NCI-H774 (cell line): Measurements from ENCODE around the gene RNASE9.
"Not testable (repeated sequence)": the region's sequence is repeated elsewhere in the genome, so short reads cannot be mapped to it uniquely, and the experiment has no call there.

Source experiments
- DNase-seq: peaks from one replicate; lab custom pipeline; 2025; lab: John Stamatoyannopoulos, UW

Gene RNASE9

DNA sequence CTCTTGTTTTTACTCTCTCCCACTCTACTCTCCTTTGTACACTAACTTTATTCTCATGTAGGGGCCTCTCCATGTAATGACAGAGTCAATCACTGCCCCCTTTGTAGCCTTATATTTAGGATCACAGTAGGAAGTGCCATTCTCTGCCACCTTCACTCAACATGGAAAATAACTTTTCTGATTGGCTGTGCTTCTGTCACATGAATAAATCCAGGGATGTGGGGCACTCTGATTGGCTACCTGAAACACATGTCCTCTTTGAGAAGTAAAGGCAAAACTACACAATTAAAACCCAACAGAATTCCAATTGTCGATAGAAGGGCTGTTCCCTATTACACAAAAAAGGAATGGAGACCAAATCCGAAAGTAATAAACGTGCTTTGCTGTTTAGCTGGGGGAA is at the start of gene RNASE9:
Gene RNASE9, minus strand, starts transcription at position 87 of the 400 bp plus-strand sequence.
- DNase-seq, result no peak

DNA sequence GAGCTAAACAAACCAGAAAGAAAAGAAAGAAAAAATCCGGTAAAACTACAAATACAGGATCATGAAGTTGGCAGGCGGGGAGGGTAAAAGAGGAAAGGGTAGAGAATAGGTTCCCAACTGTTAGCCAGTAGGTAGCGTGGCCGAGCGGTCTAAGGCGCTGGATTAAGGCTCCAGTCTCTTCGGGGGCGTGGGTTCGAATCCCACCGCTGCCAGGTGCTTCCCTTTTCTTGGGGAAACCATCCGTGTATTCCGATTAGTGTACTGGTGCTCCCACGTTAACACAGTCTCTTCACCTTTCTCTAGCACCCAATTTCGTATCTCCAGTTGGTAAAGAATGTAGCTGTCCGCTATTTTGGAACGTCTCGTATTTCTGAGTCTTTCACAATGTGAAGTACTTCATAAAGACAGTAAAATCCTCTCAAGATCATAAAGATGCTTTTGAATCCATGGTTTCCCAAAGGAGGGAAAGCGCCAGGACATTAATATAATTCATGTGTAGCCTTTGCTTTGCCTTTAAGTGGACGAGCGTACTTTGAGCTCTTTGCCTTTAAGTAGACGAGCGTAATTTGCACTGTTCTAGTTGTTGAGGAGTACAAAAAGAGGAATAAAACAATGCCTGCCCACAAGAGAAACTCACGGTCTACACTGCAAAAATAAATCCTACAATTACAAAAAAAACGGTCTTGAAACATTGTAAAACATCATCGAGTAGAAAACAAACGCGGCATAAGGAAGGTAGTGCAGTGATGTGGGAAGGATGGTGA is 49.3 kb upstream of the RNASE9 start:
- DNase-seq, result peak; percentile 61

DNA sequence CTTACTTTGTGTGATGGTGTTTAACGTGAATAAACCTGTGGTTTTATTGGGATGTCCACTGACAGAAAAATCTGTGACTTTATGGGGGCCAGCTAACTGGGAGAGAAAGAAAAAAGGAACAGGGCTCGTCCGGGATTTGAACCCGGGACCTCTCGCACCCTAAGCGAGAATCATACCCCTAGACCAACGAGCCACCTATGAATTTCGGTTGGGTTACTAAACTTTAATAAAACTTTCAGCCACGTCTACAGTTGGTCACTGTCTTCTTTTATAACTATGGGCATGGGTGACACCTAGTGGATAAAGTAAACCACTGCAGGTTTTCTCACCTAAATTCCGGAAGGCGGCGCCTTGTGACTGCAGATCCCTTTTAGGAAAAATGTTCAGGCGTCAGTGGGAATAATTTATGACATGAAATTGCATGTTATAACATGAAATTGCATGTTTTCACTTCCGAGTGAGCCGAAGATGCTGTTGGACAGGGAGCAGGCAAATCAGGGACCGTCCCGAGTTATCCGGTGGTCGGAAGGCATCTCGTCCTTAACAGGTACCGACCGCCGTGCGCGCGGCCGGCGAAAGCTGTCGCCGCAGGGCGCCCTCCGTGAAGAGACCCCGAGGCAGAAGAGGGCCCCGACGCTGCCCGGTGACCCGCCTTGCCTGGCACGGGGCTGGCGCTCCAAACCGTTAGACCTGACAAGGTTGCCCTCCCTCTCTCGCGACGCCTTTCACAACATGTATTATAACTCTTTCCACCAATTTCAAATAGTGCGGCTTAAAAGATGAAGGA is 48.6 kb upstream of the RNASE9 start:
- peak; percentile 87 for DNase-seq

DNA sequence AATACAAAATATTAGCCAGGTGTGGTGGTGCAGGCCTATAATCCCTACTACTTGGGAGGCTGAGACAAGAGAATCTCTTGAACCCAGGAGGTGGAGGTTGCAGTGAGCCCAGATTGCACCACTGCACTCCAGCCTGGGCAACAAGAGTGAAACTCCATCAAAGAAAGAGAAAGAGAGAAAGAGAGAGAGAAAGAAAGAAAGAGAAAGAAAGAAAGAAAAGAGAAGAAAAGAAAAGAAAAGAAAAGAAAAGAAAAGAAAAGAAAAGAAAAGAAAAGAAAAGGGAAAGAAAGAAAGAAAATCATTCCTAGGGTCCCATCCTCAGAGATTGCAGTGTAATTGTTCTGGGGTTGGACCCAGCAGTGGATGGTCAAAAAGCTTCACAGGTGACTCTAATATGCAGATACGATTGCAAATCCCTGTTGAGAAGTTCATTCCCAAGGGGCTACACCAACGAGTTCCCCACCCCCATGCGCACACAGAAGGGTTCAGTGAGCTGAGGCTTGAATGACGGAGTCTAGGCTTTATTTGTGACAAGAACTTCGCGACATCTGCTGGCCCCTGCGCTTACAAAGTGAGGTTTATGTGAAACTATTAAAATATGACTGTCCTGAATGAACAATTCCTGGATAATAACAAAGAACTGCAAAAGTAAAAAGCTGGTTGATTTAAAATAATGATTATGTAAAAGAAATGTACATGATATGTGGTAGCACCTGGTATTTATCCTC is 47.7 kb upstream of the RNASE9 start:
- DNase-seq, result no peak

DNA sequence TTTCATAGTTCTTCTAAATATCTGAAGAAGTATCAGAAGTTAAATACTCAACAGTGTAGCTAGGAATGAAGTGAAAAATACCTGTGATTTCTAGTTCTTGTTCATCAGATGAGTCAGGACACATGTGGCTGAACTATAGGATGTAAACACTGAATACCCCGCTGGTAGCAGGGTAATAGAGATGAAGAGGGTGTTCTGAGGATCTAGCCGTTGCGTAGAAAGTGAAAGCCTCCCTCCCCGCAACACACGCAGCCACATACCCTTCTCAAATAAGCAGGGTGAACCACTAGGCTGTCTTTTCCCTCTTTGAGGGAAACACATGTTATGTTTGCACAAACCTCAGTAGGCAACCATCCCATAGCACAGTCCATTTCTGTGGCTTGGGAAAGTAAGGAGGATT is 46.8 kb upstream of the RNASE9 start:
- DNase-seq, result no peak

DNA sequence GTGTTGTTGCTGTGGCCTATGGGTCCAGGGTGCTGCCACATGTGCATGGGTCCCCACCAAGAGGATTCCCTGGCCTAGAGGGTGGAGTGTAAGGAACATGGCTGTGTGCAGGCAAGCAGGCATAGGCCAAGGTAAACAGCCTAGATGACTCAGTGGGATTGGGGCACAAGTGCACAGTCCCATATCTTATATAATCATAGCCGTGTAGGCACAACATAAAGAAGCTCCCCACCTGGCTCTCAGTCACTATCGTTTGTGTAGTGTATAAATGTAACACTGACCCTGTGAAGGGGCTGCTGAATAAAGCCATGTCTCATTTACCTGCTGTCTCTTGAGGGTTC is 46.0 kb upstream of the RNASE9 start:
- no peak for DNase-seq

DNA sequence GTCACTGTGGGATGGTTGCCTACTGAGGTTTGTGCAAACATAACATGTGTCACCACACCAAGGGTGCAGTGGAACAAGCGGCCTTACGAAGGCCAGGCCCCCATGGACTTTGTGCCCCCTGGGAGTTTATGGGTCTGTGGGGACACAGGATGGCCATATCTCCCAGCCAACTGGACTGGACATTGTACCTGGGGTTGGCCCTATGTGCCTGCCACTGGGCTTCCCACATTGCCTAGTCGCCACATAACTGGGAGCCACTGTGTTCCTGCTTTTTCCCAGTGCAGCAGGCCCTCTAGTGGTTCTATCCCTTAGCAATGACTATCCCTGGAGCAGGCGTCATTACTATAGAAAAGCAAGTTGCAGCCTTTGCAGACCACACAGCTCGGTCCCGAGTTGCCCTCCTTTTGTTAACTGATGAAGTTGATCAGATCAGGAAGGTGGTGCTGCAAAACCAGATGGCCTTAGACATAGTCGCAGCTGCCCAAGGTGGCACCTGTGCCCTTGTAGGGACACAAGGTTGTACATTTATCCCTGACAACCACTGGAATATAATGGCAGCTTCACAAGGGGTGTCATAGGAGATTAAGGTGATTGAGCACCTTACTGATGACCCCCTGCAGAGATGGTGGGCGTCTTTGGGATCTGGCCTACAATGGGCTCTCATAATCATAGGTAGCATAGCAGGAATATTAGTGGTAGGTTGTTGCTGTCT is 45.5 kb upstream of the RNASE9 start:
- peak; percentile 5 for DNase-seq

DNA sequence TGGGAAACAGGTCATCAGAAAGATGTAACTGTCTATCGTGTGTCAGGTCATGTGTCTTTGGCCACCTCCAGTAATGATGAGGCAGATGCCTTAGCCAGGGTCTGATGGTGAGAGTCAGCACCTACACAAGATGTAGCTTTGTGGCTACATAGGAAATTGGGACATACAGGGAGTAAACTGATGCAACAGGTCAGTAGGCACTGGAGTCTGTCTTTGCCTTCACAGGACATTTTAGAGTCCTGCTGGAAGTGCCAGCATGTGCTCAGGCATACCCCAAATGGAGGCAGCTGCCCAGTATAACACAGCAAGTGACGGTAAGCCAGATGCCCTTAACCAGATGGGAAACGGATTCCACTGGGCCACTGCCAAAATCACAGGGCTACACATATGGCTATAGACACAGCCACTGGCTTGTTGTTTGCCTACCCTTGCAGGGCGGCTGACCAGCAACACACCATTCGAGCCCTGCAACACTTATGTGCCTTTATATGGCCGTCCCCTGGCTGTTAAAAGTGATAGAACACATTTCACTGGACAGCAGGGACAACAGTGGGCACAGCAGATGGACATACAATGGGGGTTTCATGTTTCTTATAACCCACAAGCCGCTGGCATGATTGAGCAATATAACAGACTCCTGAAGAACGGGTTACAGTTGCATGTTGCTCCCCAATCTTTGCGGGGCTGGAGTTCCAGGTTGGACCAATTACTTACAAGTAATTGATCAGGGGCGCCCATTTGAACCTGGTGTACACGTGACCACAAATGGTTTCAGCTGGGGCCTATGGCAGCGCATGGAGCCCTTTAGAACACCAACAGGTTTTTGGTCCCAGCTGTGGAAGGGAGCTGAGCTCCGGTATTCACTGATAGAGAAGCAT is 43.2 kb upstream of the RNASE9 start:
- no peak for DNase-seq

DNA sequence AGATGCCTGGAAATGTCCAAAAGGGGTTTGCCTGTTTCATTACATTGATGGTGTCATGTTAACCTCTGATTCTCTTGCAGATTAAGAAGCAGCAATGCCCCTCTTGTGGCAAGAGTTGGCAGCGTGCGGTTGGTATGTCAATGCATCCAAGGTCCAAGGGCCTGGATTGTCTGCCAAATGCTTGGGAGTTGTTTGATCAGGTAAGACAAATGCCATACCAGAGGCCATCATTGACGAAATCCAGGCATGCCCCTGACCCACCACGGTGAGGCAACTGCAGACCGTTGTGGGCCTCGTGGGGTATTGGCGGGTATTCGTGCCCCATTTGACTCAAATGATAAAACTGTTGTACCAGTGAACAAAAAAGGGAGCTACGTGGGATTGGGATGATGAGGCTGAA is 41.7 kb upstream of the RNASE9 start:
- no peak for DNase-seq

DNA sequence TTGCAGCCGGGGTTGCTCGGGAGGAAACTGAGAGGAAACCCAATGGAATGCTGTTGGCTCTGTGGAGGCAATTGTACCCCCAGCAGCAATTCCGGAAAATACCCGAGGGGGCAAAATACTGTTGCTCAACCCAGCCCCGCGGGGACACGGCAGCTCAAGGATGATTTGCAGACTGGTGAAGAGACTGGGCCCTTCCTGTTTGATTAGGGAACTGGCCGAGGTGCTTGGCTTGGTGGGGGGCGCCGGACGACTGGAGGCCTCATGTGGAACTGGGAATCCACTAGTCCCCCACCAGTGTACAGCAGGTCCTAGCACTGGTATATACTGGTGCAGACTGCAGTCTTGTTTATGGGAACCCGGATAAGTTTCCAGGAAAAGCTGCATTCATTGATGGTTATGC is 40.7 kb upstream of the RNASE9 start:
- DNase-seq, result no peak

DNA sequence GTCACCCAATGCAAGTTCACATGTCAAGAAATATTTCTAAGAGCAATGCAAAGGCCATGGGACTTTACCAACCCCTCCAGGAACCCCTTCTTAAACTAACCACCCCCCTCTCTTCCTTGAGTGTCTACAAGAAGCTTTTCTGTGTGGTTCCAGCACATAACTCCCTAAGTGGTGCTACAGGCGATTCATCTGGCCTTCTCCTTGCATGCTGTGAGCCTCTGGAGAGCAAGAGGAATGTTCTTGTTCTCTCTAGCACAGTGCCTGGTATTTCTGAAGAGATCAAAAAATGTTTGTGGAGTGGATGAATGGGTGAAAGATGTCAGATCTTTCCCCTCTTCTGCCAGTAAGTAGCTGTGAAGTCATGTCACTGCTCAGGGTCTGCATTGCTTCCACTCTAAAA is 36.3 kb upstream of the RNASE9 start:
- DNase-seq, result no peak

DNA sequence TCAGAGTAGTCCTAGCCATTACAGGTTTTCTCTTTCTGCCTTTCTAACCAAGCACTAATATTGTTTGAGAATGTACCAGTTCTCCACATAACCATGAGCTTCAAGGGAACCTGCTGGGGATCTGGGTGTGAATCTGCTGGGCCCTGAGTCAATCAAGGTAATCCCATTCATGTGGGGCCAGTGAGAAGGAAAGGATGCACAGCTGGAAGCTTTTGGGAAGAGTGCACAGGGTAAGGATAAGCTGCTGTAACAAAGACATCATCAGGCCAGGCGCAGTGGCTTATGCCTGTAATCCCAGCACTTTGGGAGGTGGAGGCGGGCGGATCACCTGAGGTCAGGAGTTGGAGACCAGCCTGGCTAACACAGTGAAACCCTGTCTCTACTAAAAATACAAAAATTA is 34.9 kb upstream of the RNASE9 start:
- not testable (repeated sequence) for DNase-seq

DNA sequence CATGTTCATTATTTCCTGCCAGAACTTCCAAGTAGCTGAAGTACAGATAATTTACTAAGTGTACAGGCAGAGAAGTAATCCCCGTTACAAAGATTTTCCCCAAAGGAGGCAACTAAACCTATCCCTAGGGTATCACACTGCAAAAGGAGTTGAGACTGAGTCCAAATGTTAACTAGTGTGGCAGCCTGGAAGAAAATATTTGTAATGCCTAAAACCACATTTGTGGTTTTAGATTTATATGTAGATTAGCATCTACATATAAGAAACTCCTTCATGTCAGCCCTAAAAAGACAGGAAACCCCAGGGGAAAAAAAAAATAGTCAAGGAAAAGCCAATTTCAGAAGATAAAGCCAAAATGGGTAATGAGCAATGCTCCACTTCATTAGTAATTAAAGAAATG is 31.7 kb upstream of the RNASE9 start:
- DNase-seq, result no peak

DNA sequence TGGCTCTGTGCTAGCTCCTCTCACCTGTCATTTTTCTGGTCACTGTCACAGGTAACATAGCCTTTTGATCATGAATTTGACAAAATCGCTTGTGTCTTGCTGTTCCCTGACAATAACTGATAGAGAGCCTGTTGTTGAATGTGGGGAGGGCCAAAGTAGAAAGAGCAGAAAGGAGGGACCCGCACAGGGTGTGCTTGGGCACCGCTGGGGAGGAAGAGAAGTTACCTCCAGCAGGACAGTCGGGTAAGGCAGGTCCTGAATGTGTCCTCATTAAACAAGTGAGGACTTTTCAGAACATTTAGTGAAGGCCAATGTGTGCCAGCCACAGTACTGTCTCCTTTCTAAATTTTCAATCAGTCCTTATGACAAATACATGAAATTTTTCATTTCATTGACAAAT is 30.4 kb upstream of the RNASE9 start, which contains the start of gene RNASE12:
Gene RNASE12, minus strand, starts transcription at position 142 of the 400 bp plus-strand sequence. CDS start 653 bp downstream, outside the sequence.
- DNase-seq, result no peak

DNA sequence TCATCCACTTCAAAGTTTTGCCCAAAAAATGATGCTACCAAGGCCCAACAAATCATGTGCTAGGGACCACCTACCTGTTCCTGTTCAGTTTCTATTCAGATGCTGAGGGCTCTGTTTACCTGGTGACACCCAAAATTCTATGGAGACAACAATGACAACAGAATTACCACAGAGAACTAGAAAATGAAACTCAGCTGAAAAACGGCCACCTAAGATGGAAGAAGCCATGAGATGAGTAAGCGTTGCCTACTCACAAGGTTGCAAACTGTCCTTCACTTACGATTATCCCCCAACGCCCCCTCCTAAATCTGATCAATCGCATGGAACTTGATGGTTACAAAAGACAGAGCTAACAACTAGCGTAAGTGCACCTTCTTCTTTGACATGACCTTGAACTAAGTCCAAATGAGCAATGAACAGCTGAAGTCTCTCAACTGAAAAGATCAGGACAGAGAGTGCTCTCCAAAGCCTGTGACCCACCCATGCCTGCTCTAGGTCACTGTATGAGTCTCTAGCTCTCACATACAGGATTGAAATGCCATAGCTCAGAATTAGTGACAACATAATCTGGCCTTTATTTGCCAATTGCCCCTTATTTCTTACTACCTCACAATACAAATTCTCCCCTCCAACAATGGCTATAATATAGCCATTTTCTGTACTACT is 26.8 kb upstream of the RNASE9 start, which contains the start of gene RNASE11:
Gene RNASE11, minus strand, starts transcription at position 513 of the 666 bp plus-strand sequence.
- DNase-seq, result no peak

DNA sequence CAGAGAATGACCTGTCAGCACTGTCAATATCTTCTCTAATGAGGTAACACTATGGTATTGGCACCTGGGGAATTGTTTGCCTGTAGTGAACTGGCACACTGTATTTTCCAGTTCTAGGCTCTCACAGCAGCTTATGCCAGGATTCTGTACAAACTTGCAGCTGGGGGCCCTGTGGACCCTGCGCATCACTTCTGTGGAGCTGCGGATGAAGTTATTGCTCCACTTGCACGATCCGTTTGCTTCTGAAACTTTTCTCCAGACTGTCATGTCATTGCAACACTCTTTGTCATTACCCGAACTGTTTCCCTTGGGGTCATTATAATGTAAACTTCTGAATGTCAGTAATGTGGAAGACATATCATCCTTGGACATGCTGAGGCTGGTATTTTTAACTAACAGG is 23.1 kb upstream of the RNASE9 start:
- DNase-seq, result no peak

DNA sequence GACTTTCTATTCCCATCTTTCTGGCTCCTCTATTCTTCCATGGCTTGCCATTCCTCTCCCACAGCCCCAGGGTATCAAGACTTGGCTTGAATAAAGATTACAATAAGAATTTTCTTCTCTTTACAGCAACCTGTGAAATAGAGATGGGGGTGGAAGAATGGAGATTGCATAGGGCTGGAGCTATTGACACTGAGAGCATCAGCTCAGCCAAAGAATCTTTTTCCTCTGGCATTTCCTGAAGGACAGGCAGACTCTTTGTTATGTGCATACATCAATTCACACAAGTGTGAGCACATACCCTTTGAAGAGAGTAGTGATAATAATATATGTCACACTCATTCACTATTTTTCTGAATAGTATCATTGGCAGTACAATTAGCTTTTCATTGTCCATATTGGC is 22.3 kb upstream of the RNASE9 start:
- DNase-seq, result no peak

DNA sequence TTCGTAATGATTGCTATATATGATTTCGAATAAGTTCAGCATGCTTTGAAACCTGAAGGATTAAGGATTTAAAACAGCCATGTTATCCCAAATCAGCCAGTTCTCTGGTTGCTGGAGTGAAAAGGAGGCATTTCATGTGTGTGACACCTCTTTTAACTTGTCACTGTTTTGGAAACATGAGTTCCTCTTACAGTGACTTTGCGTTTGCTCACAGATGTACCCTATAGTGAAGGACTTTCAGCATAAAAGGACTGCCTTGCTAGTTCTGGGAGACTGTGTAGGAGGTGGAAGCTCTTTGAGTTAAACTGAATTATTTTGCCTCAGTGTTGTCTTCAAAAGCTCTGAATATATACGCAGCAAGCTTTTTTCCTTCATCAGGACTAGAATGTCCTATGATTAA is 19.4 kb upstream of the RNASE9 start:
- DNase-seq, result no peak

DNA sequence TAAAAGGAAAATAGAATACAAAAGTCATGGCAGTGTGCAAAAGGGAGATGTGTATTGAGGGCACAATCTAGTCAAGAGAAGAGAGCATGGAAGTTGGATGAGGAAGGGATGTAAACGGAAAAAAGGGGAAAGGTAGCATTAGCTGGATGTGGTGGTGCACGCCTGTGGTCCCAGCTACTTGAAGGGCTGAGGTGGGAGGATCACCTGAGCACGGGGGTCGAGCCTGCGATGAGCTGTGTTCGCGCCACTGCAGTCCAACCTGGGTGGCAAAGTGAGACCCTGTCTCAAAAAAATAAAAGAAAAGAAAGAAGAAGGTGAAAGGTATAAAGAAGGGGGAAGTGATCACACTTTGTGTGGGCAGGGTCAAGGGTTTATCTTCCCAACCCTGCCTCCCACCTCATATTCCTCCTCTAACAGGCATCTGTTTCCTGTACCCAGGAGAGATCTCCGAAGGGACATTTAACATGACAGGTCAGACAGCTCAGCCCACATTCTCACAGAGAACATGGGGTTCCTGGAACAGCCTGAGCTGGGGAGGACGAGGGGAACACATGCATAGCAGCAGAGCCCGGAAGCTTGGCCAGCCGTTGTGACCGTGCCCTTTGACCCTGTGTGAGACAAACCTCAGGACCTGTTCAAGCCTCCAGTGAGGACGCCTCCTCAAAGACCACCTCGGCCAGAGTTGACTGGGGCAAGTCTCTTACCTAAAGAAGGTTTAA is 18.1 kb upstream of the RNASE9 start:
- DNase-seq, result no peak

DNA sequence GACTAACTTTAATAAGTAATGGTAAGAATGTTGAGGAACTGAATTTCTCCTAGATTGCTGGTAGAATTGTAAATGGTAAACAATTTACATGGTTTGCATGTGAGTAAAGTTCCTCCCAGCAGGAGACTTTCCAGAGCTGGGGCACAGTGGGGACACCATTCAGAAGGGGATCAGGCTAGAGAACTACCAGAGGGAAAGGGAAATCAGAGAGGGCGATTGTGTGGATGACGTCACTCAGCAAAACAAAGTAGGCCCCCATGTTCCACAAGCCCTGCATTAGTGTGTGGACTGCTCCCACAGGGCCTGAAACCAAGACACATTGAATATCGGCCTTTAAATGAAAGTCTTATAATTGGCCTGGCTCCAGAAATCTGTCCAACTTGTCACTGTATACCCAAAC is 17.5 kb upstream of the RNASE9 start:
- no peak for DNase-seq
